Measurements from ENCODE around the gene KRT72. TPM values are rescaled to one million over a fixed set of nuclear protein-coding genes. Genes with fewer than 3 reads are reported as not detected.

Gene KRT72
- total RNA-seq, 4 donors from 2014 or later = not detected

DNA sequence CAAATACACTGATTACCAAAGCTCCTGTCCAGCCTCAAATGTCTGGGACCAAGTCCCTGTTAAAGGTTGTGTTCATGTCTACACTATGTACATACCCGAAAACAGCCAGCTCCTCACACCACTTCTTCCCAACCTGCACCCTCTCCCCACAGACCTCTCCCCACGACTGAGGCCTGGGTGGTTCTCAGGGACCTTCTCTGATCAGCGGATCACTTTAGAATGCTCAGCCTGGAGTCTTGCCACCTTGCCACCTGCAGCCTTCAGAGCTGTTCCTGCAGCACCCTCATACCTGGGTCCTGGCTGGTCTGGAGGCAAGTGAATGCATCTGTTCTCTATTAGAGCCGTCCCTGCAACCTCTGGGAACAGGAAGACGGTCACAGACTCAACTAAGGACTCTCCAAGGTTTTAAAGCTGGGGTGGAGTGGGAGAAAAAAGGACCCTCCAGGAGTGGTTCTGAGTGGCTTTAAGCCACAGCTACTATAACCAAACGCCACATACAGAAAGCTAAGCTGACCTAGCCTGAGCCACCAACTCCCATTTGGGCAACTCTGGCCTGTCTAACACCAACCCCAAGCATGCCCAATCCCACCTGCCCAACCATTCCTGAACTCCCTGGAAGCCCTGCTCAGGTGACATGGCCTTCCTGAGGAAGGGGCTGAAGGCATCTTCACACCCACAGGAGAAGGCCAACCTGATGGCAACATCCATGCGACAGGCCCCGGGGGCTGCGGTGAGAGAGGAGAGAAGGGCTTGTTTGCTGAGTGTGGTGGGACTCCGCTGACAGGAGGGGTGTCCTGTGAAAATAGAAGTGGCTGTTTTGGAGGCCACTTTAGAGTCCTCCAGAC lies 42.2 kb upstream of the KRT72 start:
- no peak overlapping the region for H3K4me3 ChIP-seq
- DNase-seq (ENCODE audit: extremely low spot score) = peak; percentile 60
- H3K36me3 ChIP-seq = no peaks in the 10 kb centered on the region
- TF ChIP-seq POLR2A (IDR thresholded peaks at IDR 0.05; ENCODE audit: low read depth) (no peak), EP300 (IDR thresholded peaks at IDR 0.05) (no peak), POLR2AphosphoS5 (IDR thresholded peaks at IDR 0.05) (no peak)
- TF ChIP-seq, protein P1, sequence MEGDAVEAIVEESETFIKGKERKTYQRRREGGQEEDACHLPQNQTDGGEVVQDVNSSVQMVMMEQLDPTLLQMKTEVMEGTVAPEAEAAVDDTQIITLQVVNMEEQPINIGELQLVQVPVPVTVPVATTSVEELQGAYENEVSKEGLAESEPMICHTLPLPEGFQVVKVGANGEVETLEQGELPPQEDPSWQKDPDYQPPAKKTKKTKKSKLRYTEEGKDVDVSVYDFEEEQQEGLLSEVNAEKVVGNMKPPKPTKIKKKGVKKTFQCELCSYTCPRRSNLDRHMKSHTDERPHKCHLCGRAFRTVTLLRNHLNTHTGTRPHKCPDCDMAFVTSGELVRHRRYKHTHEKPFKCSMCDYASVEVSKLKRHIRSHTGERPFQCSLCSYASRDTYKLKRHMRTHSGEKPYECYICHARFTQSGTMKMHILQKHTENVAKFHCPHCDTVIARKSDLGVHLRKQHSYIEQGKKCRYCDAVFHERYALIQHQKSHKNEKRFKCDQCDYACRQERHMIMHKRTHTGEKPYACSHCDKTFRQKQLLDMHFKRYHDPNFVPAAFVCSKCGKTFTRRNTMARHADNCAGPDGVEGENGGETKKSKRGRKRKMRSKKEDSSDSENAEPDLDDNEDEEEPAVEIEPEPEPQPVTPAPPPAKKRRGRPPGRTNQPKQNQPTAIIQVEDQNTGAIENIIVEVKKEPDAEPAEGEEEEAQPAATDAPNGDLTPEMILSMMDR (IDR thresholded peaks at IDR 0.05) = no peak
- WGBS = 89% methylated on average over 10 of the region's 10 CpGs
- H3K4me1 ChIP-seq = no peaks in the 10 kb centered on the region
- intact Hi-C loops (cut with DNase I) = no loop called here
- H3K9me3 ChIP-seq = no peaks in the 10 kb centered on the region
- no peak overlapping the region for H3K27ac ChIP-seq (replicated peaks in 1 of 4)
- H3K27me3 ChIP-seq = peaks cover 0 to 15% (median 0%) of the 10 kb centered on the region in 4 donors

DNA sequence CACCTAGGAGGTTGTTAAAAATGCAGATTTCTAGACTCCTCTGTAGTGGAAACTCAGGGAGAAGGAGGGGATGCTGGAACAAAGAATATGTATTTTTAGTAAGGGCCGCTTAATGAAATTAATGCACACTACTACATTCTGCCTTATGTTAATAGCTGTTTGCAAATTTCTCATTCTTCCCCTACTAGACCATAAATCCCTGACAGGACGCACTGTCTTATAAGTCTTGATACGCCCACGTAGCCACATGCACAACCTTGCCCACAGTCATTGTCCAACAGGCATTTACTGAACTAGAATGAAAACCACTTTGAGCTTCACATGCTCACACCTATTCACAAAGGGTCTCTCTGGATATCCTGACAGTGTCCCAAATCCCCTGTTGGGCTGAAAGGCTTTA lies 40.2 kb upstream of the KRT72 start:
- Histone ChIP-seq H3K4me1 (no peaks in the 10 kb centered on the region), H3K27ac (replicated peaks in 1 of 4) (no peak overlapping the region), H3K27me3 (peaks cover 0 to 15% (median 0%) of the 10 kb centered on the region in 4 donors), H3K36me3 (no peaks in the 10 kb centered on the region), H3K9me3 (no peaks in the 10 kb centered on the region), H3K4me3 (no peak overlapping the region)
- WGBS = 82% methylated on average over 4 of the region's 4 CpGs
- DNase-seq (ENCODE audit: extremely low spot score) = peak; percentile 74
- TF ChIP-seq POLR2A (IDR thresholded peaks at IDR 0.05; ENCODE audit: low read depth) (no peak), EP300 (IDR thresholded peaks at IDR 0.05) (no peak), POLR2AphosphoS5 (IDR thresholded peaks at IDR 0.05) (no peak)
- TF ChIP-seq, protein P1 (IDR thresholded peaks at IDR 0.05) = no peak
- intact Hi-C loops (cut with DNase I) = no loop called here

DNA sequence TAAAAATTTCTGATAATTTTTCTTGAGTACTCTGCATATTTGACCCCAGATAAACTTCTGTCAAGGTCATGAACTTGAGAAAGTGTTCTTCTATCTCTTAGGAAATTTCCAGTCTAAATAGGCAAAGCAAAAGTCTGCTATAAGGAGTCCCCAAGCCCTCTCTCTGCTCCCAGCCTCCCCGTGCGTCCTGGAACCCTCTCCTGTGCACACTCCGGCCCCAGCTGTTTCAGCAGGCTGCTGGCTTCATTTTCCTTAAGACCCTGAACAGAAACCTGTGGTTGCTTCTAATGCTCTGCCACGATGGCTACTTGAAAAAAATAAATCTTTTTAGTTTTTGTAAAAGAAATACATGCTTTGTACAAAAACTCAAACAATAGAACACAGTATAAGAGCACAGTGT lies 36.0 kb upstream of the KRT72 start:
- Histone ChIP-seq H3K4me3 (no peak overlapping the region), H3K27me3 (peaks cover 0 to 12% (median 0%) of the 10 kb centered on the region in 4 donors), H3K9me3 (no peaks in the 10 kb centered on the region), H3K36me3 (no peaks in the 10 kb centered on the region), H3K4me1 (peaks cover 0 to 19% (median 14%) of the 10 kb centered on the region in 4 donors), H3K27ac (replicated peaks in 1 of 4) (no peak overlapping the region)
- 75% methylated on average over 4 of the region's 4 CpGs for WGBS
- intact Hi-C loops (cut with DNase I) = no loop called here
- no peak for TF ChIP-seq POLR2AphosphoS5 (IDR thresholded peaks at IDR 0.05)
- TF ChIP-seq, protein P1 (IDR thresholded peaks at IDR 0.05) = no peak
- TF ChIP-seq POLR2A (IDR thresholded peaks at IDR 0.05; ENCODE audit: low read depth) = no peak
- TF ChIP-seq EP300 (IDR thresholded peaks at IDR 0.05) = no peak
- DNase-seq (ENCODE audit: extremely low spot score) = peak; percentile 89

DNA sequence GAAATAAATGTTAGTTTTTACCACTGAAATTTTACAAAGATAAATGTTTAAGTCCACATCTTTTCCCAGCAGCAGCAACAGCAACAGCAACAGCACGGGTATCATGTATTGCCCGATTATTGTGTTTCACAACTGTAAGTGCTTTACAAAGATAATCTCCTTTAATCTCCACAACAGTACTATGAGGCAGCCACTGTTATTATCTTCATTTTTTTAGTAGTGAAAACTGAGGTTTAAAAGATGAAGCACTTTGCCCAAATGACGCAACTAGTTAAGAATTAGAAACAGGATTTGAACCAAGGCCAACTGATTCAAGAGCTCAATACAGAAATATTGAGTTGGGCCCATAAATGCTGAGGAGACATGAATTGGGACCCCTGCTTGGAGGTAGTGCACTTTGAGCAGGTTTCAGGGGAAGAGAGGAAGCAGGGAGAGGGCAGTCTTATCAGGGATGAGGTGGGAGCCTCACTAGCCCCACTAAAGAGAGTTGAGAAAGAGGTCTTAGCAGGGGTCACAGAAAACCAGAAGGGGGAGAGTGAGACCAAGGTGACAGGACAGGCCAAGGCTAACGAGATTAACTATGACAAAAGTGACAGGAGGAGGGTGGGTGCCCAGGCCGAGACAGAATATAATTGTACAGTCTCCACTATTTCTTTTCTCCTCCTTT lies 35.5 kb upstream of the KRT72 start:
- Histone ChIP-seq H3K9me3 (no peaks in the 10 kb centered on the region), H3K27me3 (peaks cover 0 to 6% (median 0%) of the 10 kb centered on the region in 4 donors), H3K36me3 (no peaks in the 10 kb centered on the region), H3K4me3 (no peak overlapping the region), H3K4me1 (peaks cover 0 to 19% (median 14%) of the 10 kb centered on the region in 4 donors), H3K27ac (replicated peaks in 1 of 4) (no peak overlapping the region)
- no peak for TF ChIP-seq POLR2AphosphoS5 (IDR thresholded peaks at IDR 0.05)
- TF ChIP-seq, protein P1 (IDR thresholded peaks at IDR 0.05) = no peak
- WGBS = 82% methylated on average over 5 of the region's 5 CpGs
- intact Hi-C loops (cut with DNase I) = no loop called here
- peak; percentile 50 for DNase-seq (ENCODE audit: extremely low spot score)

All from esophagus muscularis mucosa (tissue), 4 donors.